22Rv1 (cell line): ENCODE measurements around the gene KIF17.

Experiments used
- H3K27ac ChIP-seq: fragments of 450-650 bp; 2 replicates; pipeline ENCODE4 v1.5.1; 2017
- ZFX ChIP-seq: fragments of 450-650 bp; IDR thresholded peaks from 2 replicates; pipeline ENCODE4 v1.6.1; 2017; ENCODE audit warnings: antibody characterized with exemption, borderline replicate concordance
- TF ChIP-seq, protein P1 (sequence below): fragments of 450-650 bp; IDR thresholded peaks from 2 replicates; pipeline ENCODE4 v1.5.1; 2017; ENCODE audit warnings: mild to moderate bottlenecking

The KIF17 gene

GRCh38 chr1:20616847-20617487 is 100.8 kb downstream of the KIF17 start:
- TF ChIP-seq, protein P1, sequence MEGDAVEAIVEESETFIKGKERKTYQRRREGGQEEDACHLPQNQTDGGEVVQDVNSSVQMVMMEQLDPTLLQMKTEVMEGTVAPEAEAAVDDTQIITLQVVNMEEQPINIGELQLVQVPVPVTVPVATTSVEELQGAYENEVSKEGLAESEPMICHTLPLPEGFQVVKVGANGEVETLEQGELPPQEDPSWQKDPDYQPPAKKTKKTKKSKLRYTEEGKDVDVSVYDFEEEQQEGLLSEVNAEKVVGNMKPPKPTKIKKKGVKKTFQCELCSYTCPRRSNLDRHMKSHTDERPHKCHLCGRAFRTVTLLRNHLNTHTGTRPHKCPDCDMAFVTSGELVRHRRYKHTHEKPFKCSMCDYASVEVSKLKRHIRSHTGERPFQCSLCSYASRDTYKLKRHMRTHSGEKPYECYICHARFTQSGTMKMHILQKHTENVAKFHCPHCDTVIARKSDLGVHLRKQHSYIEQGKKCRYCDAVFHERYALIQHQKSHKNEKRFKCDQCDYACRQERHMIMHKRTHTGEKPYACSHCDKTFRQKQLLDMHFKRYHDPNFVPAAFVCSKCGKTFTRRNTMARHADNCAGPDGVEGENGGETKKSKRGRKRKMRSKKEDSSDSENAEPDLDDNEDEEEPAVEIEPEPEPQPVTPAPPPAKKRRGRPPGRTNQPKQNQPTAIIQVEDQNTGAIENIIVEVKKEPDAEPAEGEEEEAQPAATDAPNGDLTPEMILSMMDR, result no peak
- no peak for TF ChIP-seq ZFX
- no peak overlapping the region for H3K27ac ChIP-seq

DNA sequence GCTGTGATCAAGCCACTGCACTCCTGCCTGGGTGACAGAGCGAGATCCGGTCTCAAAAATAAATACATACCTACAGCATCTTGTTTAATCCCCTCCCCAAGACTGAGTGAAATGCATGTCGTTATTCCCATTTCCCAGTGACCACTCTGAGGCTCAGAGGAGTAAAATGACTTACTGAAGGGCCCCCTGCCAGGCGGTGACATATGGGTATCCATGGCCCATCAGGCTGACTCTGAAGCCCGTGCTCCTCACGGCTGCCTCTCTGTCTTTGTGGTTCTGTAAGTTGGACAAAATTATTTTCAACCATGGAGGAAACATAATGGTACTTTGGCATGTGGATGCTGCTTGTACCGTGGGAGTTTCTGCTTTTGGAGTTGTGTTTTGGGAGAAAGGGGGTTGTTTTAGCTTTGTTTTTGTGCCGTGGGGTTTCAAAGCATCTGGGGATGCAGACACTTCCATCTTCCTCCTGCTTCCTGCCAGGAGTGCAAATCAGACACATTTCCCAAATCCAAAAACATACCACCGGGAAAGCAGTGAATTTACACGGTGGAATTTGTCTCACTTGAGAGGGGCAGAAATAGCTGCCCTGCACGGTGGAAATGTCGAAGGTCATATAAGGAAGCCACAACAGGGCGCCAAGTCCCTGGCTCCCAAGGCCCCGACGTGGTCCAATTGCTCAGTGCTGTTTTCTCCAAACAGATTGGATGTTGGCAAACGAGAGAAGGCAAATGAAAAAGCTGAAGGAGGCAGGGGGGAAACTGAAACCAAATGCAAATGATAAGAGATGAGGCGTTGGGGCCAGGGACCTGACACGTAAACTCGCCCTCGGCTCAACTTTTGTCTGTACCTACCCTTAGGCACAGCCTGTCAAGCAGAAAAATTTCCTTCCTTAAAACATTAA is 101.6 kb downstream of the KIF17 start:
- no peak overlapping the region for H3K27ac ChIP-seq
- no peak for TF ChIP-seq ZFX
- TF ChIP-seq, protein P1, result no peak

DNA sequence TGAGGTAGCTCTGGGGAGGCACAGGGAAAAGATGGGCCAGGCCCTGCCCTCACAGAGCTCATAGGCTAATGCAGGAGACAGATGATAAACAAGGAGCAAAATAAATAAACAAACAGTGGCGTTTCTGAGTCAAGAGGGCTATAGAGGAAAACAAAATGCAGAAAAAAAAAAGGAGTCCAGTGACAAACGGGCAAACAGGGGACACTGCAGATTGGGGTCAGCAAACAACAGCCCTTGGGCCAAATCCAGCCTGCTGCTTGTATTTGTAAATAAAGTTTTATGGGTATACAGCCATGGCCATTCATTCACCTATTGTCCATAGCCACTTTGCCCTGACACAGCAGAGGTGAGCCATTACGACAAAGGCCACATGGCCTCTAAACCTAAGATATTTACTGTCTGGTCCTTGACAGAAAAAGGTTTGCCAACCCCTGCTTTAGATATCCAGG is 103.7 kb downstream of the KIF17 start:
- TF ChIP-seq, protein P1, result no peak
- no peak for TF ChIP-seq ZFX
- H3K27ac ChIP-seq, result peak overlapping the region; percentile 76
